GM19463 (cell line): ENCODE measurements around the gene TBC1D3I.
"Not testable (repeated sequence)": the region's sequence is repeated elsewhere in the genome, so short reads cannot be mapped to it uniquely, and the experiment has no call there.

ENCODE experiments used
- ATAC-seq: cut with Tn5 transposase; IDR thresholded peaks from one replicate; pipeline ENCODE4 v1.9.1; 2021; ENCODE audit warnings: mild to moderate bottlenecking, moderate library complexity; ENCODE audit not compliant: unreplicated experiment

Gene TBC1D3I

DNA sequence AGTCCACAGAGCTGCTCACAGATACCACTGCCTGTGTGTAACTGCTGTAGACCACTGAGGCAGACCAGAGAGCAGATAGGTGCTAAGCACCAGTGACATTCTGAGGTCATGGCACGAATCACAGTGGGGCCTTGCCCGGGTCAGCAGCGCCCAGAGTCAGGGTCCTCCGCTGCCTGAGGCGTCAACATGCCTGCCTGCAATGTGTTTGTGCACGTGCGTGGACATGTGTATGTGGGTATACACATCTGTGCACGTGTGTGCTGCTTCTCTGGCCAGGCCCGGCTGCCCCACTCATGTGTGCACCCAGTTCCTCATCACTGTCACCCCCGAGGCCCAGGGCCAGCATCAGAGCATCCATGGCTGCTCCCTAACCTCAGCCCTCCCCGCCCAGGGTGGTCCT, at the start of gene TBC1D3I:
TBC1D3I (minus strand) TSS at position 101 of the 400 bp plus-strand sequence. CDS start 1,585 bp downstream, outside the sequence.
- ATAC-seq = not testable (repeated sequence)

DNA sequence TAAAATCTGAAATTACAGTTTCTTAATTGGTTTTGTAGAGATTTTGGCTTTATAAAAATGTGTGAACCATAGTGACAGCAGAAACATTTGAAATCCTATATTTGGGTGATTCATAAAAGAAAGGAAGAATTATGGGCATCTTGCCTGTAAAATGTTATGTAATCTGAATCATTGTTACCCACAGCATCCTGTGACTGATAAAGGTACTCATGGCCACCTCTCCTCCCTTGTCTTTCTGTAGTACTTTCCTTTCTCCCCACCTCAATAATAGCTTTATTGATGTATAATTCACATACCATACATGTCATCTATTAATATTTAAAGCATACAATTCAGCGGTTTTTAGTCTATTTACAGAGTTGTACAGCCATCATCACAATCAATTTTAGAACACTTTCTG, 30.8 kb upstream of the TBC1D3I start:
- ATAC-seq = not testable (repeated sequence)

- not testable (repeated sequence) for ATAC-seq
Measured at GRCh38 chr17:36289965-36290612, 25.7 kb upstream of the TBC1D3I start.

DNA sequence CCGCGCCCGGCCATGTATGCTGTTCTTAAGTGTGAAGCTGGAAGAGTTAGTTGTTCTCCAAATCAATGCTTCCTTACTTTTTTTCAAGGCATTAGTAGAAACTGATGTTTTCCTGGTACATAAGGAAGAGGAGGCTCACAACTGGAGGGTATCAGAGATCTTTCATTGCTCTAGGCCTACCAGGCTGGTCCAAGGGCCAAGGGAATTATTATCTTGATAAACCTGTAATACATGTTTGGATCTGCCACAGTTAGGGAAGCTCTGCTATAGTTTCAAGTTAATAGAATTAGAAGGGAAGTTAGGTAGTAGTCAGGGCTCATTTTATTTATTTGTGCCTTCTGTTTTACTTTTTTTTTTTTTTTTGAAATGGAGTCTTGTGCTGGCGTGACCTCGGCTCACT, 19.8 kb upstream of the TBC1D3I start:
- ATAC-seq = not testable (repeated sequence)

DNA sequence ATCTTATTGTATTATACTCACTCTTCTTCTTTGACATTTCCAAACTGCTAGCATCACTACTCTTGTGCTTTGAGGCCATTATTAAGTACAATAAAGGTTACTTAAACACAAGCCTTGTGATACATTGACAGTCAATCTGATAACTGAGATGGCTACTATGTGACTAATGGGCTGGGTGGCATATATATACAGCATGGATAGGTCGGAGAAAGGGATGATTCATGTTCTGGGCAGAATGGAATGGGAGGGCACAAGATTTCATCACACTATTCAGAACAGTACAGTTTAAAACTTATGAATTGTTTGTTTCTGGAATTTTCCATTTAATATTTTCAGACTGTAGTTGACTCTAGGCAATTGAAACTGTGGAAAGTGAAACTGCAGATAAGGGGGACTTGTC, 18.9 kb upstream of the TBC1D3I start:
- not testable (repeated sequence) for ATAC-seq

- not testable (repeated sequence) for ATAC-seq
Measured at GRCh38 chr17:36242046-36242445, 22.3 kb downstream of the TBC1D3I start.

DNA sequence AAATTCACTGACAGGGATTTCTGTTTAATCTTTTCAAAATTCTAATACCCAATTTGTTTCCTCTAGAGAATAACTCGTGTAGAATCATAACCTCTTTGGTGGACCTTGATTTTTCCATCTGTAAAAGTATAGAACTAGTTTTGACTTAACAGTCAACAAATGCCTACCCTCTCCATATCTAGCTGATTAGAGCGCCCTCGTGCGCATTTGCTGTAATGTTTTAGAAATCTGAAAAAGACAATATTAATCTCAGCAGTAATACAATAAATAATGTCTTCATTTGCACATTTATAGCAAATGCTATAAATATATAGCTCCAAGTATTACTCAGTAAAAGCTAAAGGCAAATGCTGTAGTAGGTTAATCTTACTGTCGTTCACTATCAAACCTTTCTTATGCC, 34.7 kb downstream of the TBC1D3I start:
- not testable (repeated sequence) for ATAC-seq

DNA sequence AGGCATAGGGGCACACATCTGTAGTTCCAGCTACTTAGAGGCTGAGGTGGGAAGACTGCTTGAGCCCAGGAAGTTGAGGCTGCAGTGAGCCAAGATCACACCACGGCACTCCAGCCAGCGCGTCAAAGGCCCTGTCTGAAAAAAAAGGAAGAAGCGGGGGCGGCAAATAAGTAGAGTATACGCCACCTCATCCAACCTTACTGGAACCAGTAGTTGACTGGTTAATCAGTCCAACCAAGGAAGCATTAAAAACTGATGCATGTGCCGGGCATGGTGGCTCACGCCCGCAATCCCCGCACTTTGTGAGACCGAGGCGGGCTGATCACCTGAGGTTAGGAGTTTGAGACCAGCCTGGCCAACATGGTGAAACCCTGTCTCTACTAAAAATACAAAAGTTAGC, 41.4 kb downstream of the TBC1D3I start:
- not testable (repeated sequence) for ATAC-seq

- ATAC-seq = not testable (repeated sequence)
Measured at GRCh38 chr17:36221581-36222100, 42.7 kb downstream of the TBC1D3I start.

DNA sequence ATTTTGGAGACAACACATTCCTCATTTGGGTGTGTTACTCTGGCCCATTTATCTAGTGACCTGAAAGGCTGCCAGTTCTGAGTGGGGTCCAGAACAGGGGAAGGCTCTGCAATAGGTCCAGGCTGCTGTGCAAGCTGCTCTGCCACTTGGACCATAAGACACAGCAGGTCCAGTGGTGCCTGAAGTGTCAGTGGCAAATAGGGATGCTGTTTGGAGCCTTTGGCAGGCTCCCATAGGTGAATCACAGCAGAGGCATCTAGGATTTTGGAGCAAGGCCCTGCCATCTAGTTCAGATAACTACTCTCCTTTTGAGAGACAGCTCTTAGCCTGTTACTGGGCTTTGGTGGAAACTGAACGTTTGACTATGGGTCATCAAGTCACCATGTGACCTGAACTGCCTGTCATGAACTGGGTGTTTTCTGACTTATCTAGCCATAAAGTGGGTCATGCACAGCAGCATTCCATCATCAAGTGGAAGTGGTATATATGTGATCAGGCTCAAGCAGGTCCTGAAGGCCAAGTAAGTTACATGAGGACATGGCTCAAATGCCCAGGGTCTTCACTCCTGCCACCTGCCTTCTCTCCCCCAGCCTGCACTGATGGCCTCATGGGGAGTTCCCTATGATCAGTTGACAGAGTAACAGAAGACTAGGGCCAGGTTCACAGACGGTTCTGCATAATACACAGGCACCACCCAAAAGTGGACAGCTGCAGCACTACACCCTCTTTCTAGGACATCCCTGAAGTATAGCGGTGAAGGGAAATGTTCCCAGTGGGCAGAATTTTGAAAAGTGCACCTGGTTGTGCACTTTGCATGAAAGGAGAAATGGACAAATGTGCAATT, 43.4 kb downstream of the TBC1D3I start:
- ATAC-seq = not testable (repeated sequence)

DNA sequence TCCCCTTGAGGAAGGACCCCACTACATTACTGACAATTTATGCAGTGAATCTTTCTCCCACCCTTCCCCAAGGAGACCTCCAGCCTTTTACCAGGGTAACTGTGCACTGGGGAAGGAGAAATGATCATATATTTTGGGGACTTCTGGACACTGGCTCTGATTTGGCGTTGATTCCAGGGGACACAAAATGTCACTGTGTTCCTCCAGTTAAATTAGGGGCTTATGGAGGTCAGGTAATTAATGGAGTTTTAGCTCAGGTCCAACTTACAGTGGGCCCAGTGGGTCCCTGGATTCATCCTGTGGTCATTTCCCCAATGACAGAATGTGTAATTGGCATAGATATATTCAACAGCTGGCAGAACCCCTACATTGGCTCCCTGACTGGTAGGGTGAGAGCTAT, 44.8 kb downstream of the TBC1D3I start:
- not testable (repeated sequence) for ATAC-seq

- not testable (repeated sequence) for ATAC-seq
Measured at GRCh38 chr17:36215406-36216308, 48.7 kb downstream of the TBC1D3I start.

DNA sequence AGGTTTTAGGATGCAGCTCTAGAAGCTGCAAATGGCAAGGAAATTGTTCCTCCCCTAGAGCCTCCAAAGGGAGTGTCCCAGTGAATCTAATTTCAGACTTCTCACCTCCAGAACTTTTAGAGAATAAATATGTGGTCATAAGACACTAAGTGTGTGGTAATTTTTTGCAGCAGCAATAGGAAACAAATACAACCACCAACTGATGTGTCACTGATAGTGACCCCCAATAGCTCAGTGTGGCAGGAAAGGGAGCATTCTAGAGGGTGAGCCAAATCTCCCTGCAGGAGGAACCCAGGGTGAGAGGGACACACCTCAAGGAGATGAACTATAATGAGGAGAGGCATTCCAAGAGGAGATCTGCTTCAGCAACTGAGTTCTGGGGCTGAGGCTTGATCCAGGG, 49.5 kb downstream of the TBC1D3I start:
- ATAC-seq = no peak

DNA sequence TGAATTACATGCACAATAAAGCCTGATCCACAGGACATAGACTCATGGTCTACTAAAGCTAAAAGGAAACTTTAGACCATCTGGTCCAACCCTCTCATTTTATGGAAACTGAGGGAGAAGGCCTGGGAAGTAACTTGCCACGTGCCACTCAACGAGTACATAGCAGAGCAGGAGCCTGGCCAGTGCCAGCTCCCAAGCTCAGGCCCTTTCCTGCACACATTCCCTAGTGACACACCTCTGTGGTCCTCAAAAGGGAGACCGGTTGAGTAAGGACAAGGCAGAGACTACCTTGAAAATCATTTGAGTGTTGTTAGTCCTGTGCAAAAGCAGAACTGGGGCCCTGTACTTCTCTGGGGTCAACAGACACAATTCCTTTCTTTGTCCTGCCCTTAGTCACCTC, 50.7 kb downstream of the TBC1D3I start:
- no peak for ATAC-seq

DNA sequence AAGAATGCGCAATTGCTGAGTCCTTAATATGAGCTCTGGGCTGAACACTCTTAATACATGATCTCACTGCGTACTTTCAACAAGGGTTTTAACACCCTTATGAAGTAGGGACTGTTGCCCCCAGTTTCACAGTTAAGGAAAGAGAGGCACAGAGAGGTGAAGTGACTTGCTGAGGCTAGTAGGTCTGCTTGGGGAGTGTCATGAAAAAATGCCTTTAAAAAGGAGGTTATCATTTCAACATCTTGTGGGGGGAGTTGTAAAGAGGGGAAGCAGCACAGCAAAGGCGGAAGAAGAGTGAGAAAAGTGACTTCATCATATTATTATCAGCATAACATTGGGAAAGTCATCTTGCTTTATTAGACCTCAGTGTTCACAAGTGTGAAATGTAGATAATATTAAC, 51.4 kb downstream of the TBC1D3I start:
- no peak for ATAC-seq

GRCh38 chr17:36212272-36212605, 52.1 kb downstream of the TBC1D3I start:
- no peak for ATAC-seq

DNA sequence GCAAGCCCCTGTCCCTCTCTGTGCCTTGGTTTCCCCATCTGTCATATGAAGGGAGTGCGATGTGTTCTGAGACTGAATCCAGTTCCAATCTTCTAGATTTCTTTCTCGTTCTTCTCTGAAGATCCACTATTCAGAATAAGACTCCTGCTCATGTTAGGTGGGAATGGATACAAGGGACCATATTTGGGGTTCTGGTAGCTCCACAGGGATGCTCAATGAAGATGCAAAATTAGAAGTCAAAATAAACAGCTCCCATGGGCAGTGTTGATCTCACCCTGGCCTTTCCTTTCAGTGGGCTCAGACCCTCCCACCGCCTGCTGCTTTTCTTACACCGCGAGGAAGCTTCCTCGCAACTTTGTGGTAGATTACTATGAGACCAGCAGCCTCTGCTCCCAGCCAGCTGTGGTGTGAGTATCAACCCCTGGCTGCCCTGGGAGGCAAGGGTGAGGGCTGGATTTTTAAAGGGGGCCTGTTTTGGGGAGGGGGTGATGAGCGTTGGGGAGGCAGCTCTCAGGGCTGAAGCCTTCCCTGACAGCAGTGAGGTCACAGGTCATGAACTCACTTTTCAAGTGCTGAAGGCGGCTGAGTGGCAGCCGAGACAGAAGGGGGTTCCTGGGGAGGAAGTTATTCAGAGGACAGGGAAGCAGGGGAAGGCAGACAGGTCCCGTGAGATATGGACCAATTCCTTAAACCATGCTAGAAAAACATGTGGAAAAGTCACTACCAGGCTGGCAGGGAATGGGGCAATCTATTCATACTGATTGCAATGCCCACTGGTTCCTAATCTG, 52.7 kb downstream of the TBC1D3I start:
- ATAC-seq = not testable (repeated sequence)

- peak; percentile 68 for ATAC-seq
Measured at GRCh38 chr17:36210439-36211211, 53.7 kb downstream of the TBC1D3I start, which contains the start of gene CCL4L2. TSS of gene CCL4L2 (plus strand) at chr17:36211063.

- no peak for ATAC-seq
Measured at GRCh38 chr17:36209575-36209974, 54.8 kb downstream of the TBC1D3I start.
